ENCODE measurements around the gene MYPN. TPM values are rescaled to one million over a fixed set of nuclear protein-coding genes. Genes with fewer than 3 reads are reported as not detected.

MYPN gene
- total RNA-seq, 1 experiment from 2014 or later = not detected

DNA sequence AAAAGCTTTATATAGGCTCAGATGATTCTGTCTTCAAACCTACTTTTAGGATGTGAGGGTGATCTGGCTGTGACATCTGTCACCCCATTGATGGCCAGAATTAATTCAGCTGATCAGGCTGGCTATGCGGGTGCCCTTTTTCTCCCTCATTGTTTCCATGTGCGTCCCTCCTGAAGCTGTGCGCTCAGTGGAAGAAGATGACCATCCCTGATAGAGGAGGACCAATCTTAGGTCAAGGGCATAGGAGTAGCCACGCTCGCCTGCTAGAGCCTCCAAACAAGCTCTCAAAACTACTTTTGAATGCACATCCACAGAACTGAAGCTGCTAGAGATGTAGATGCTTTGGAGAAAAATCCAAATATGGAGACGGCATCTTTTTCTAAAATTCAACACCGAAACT is 48.7 kb downstream of the MYPN start:
- H3K4me3 ChIP-seq (ENCODE audit: insufficient read depth, low read depth, low read length) = no peak overlapping the region
- H3K27me3 ChIP-seq (ENCODE audit: control insufficient read depth, insufficient read depth, low read length) = no peaks in the 10 kb centered on the region
- DNase-seq = no peak

GRCh38 chr10:68163735-68164134 is 54.4 kb downstream of the MYPN start:
- no peaks in the 10 kb centered on the region for H3K36me3 ChIP-seq (replicated peaks; ENCODE audit: control insufficient read depth, insufficient read depth, low read length)
- H3K4me3 ChIP-seq (ENCODE audit: insufficient read depth, low read depth, low read length) = no peak overlapping the region
- H3K27me3 ChIP-seq (ENCODE audit: control insufficient read depth, insufficient read depth, low read length) = no peaks in the 10 kb centered on the region
- DNase-seq = no peak

More for the DNA sequence above, 48.7 kb downstream of the MYPN start:
- no peaks in the 10 kb centered on the region for H3K36me3 ChIP-seq (replicated peaks; ENCODE audit: control insufficient read depth, insufficient read depth, low read length)

GRCh38 chr10:68165643-68166042 is 56.4 kb downstream of the MYPN start:
- no peaks in the 10 kb centered on the region for H3K36me3 ChIP-seq (replicated peaks; ENCODE audit: control insufficient read depth, insufficient read depth, low read length)
- no peaks in the 10 kb centered on the region for H3K27me3 ChIP-seq (ENCODE audit: control insufficient read depth, insufficient read depth, low read length)
- DNase-seq = no peak
- H3K4me3 ChIP-seq (ENCODE audit: insufficient read depth, low read depth, low read length) = no peak overlapping the region

GRCh38 chr10:68166871-68167585 is 57.7 kb downstream of the MYPN start:
- Histone ChIP-seq H3K4me3 (ENCODE audit: insufficient read depth, low read depth, low read length) (no peak overlapping the region), H3K36me3 (replicated peaks; ENCODE audit: control insufficient read depth, insufficient read depth, low read length) (no peaks in the 10 kb centered on the region), H3K27me3 (ENCODE audit: control insufficient read depth, insufficient read depth, low read length) (no peaks in the 10 kb centered on the region)
- no peak for DNase-seq

DNA sequence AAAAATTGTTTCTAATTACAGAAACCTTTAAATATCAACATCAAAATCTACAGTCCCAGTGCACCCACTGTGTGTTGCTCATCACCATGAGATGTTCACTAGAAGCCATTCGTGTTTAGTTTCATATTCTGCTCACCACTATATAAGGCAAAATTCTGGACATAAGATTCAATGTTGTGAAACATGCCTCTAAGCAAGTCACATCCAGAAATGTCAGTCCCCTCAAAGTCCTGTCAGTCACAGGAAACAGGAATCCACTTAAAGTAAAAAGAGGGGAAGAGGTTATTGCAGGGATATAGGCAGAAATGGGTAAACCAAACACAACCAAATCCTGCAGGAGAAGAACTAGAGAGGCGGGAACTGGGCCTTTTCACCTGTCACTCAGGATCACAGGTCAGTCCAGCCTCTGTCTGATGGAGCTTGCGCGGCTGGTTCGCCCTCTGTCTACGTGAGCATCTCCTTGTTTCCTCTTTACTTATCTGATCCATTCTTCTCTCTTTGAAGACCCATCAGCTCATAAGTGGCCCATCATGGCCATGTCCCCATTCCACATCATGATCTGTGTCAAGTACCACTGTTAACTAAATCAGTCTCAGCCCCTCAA is 58.4 kb downstream of the MYPN start:
- no peaks in the 10 kb centered on the region for H3K36me3 ChIP-seq (replicated peaks; ENCODE audit: control insufficient read depth, insufficient read depth, low read length)
- DNase-seq = no peak
- no peaks in the 10 kb centered on the region for H3K27me3 ChIP-seq (ENCODE audit: control insufficient read depth, insufficient read depth, low read length)
- no peak overlapping the region for H3K4me3 ChIP-seq (ENCODE audit: insufficient read depth, low read depth, low read length)

DNA sequence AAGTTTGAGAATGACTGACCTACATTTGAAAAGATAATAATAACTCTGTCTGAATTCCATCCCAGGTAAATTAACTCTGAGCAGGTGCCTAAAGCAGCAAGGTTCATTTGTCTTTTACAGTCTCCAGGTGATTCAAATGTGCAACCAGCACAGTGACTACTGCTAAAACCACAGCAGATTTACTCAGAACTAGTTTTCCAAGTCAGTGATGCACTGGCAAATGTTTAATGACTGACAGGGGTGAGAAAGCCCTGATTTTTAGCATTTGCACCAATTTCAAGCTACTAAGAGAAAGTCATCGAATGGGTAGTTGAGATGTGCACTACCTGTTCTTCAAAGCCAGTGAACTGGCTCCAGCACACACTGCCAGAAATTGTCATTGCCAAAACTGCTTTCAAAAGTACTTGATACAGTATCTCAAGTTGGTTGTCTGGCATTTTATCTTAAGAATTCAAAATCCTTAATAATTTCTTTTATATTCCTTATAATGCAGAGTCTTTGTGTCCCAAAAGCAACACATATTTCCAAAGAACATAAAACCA is 62.3 kb downstream of the MYPN start:
- Histone ChIP-seq H3K27me3 (ENCODE audit: control insufficient read depth, insufficient read depth, low read length) (no peaks in the 10 kb centered on the region), H3K36me3 (replicated peaks; ENCODE audit: control insufficient read depth, insufficient read depth, low read length) (no peaks in the 10 kb centered on the region), H3K4me3 (ENCODE audit: insufficient read depth, low read depth, low read length) (no peak overlapping the region)
- no peak for DNase-seq

DNA sequence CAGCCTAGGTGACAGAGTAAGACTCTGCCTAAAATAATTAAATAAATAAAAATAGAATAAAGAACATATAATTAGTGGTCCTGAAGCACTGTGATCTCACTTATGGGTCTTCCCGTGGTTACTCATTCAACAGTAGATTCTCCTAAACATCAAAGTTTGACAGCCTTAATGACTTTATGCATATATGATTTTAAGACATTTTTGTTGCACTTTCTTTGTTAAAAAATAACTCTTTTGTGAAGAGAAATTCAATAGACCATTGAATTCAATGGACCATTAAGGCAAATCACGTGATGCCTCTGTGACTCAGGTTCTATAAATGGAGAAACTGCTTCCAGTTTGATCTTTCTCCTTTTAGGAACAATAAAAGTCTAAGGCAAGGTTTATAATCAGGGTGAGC is 63.0 kb downstream of the MYPN start:
- Histone ChIP-seq H3K27me3 (ENCODE audit: control insufficient read depth, insufficient read depth, low read length) (no peaks in the 10 kb centered on the region), H3K4me3 (ENCODE audit: insufficient read depth, low read depth, low read length) (no peak overlapping the region), H3K36me3 (replicated peaks; ENCODE audit: control insufficient read depth, insufficient read depth, low read length) (no peaks in the 10 kb centered on the region)
- DNase-seq = no peak

GRCh38 chr10:68175949-68176348 is 66.7 kb downstream of the MYPN start:
- H3K36me3 ChIP-seq (replicated peaks; ENCODE audit: control insufficient read depth, insufficient read depth, low read length) = no peaks in the 10 kb centered on the region
- DNase-seq = no peak
- H3K4me3 ChIP-seq (ENCODE audit: insufficient read depth, low read depth, low read length) = no peak overlapping the region
- H3K27me3 ChIP-seq (ENCODE audit: control insufficient read depth, insufficient read depth, low read length) = no peaks in the 10 kb centered on the region

DNA sequence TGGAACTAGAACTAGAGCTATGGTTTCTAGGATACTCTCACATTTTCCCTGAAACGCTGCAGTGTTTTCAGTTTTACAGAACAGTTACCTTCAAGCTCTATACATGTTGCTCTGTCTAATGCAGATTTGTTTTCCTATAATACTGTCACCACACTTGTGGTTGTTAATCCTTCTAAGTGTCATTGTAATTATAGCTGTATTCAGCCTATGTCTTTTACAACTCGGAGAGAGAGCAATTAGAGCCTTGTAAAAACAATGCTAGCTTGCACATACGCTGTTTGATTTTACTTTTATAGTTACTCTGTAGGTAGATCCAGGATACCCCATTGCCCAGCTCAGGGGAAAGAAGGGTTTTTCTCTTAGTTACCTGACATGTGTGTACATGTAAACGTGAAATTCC is 67.5 kb downstream of the MYPN start:
- DNase-seq = no peak
- Histone ChIP-seq H3K36me3 (replicated peaks; ENCODE audit: control insufficient read depth, insufficient read depth, low read length) (no peaks in the 10 kb centered on the region), H3K27me3 (ENCODE audit: control insufficient read depth, insufficient read depth, low read length) (no peaks in the 10 kb centered on the region), H3K4me3 (ENCODE audit: insufficient read depth, low read depth, low read length) (no peak overlapping the region)

DNA sequence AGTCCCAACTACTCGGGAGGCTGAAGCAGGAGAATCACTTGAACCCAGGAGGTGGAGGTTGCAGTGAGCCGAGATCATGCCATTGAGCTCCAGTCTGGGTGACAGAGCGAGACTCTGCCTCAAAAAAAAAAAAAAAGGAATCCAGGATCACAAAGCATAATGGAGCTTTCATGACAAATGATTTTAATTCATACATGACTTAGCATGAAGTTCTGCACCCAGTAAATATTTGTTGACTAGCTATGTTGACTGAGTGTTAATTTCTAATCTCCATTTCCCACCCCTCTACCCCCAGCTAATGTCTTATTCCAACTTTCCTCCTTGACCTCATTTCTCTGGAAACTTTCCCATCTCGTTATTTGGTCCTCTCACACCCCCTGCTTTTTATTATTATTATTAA is 69.3 kb downstream of the MYPN start:
- H3K27me3 ChIP-seq (ENCODE audit: control insufficient read depth, insufficient read depth, low read length) = no peaks in the 10 kb centered on the region
- DNase-seq = no peak
- H3K4me3 ChIP-seq (ENCODE audit: insufficient read depth, low read depth, low read length) = no peak overlapping the region
- H3K36me3 ChIP-seq (replicated peaks; ENCODE audit: control insufficient read depth, insufficient read depth, low read length) = no peaks in the 10 kb centered on the region

DNA sequence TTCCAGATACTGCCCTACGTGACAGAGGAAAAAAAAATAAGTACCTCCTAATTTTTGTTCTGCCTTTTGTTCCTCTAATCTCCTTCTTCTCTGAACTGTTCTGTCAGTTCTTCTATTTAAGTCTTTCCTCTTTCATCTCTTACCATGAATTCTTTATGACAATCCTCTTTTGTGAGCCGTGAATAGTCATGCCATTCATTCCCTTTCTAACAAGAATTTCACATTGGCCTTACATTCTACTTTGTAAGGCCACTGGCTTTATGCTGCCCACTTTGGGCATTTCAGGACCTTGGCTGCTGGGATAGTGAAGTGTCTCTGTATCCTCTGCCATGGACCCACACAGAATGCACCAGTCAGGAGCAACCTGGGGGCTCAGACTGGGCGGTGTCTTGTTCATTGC is 69.7 kb downstream of the MYPN start:
- no peaks in the 10 kb centered on the region for H3K36me3 ChIP-seq (replicated peaks; ENCODE audit: control insufficient read depth, insufficient read depth, low read length)
- DNase-seq = no peak
- H3K4me3 ChIP-seq (ENCODE audit: insufficient read depth, low read depth, low read length) = no peak overlapping the region
- no peaks in the 10 kb centered on the region for H3K27me3 ChIP-seq (ENCODE audit: control insufficient read depth, insufficient read depth, low read length)

GRCh38 chr10:68180490-68180889 is 71.2 kb downstream of the MYPN start:
- Histone ChIP-seq H3K4me3 (ENCODE audit: insufficient read depth, low read depth, low read length) (no peak overlapping the region), H3K27me3 (ENCODE audit: control insufficient read depth, insufficient read depth, low read length) (no peaks in the 10 kb centered on the region), H3K36me3 (replicated peaks; ENCODE audit: control insufficient read depth, insufficient read depth, low read length) (no peaks in the 10 kb centered on the region)
- no peak for DNase-seq

GRCh38 chr10:68184546-68184945 is 75.3 kb downstream of the MYPN start:
- no peaks in the 10 kb centered on the region for H3K27me3 ChIP-seq (ENCODE audit: control insufficient read depth, insufficient read depth, low read length)
- H3K4me3 ChIP-seq (ENCODE audit: insufficient read depth, low read depth, low read length) = no peak overlapping the region
- no peaks in the 10 kb centered on the region for H3K36me3 ChIP-seq (replicated peaks; ENCODE audit: control insufficient read depth, insufficient read depth, low read length)
- DNase-seq = no peak

DNA sequence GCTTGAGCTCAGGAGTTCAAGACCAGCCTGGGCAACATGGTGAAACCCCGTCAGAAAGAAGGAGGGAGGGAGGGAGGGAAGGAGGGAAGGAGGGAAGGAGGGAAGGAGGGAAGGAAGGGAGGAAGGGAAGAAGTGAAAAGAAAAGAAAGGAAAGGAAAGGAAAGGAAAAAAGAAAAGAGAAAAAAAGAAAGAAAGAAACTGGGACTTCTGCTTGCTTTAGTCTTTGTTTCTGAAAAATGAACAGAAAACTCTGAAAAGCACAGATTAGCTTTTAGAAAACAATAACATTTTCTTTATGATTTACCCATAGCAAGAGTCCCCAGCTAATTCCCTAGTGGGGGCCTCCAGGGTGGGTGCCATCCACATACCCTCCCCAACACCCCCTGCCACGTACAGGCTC is 75.8 kb downstream of the MYPN start:
- no peak overlapping the region for H3K4me3 ChIP-seq (ENCODE audit: insufficient read depth, low read depth, low read length)
- no peaks in the 10 kb centered on the region for H3K27me3 ChIP-seq (ENCODE audit: control insufficient read depth, insufficient read depth, low read length)
- H3K36me3 ChIP-seq (replicated peaks; ENCODE audit: control insufficient read depth, insufficient read depth, low read length) = no peaks in the 10 kb centered on the region
- DNase-seq = no peak

- DNase-seq = no peak
- H3K4me3 ChIP-seq (ENCODE audit: insufficient read depth, low read depth, low read length) = no peak overlapping the region
- H3K36me3 ChIP-seq (replicated peaks; ENCODE audit: control insufficient read depth, insufficient read depth, low read length) = no peaks in the 10 kb centered on the region
- H3K27me3 ChIP-seq (ENCODE audit: control insufficient read depth, insufficient read depth, low read length) = no peaks in the 10 kb centered on the region
Observed at GRCh38 chr10:68188835-68189234, 79.5 kb downstream of the MYPN start.
